ENCODE data around the gene SSR3.
A peak's percentile ranks its signal among the peaks of the same experiment; 100 is the strongest.

SSR3 gene

DNA sequence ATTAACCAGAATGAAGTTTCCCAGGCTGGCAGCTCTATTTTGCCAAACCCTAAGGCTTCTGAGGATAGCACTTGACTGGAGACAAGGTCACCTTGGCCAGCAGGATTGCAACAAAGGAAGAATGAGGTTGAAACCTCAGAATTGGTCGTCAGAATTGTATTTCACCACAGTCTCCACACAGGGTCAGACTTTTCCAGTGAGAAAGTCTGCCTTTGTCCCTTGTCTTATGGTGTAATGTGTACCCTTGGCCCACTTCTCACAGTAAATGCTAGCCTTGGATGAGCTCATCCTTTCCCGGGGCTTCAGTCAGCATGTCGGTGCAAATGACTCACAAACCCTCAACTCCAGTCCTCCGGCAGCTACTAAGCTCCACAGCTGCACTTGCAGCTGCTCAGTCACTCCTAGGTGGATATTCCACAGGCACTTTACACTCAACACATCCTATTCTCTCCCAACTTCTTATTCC, 19.7 kb downstream of the SSR3 start:
- DNase-seq, result no peak

DNA sequence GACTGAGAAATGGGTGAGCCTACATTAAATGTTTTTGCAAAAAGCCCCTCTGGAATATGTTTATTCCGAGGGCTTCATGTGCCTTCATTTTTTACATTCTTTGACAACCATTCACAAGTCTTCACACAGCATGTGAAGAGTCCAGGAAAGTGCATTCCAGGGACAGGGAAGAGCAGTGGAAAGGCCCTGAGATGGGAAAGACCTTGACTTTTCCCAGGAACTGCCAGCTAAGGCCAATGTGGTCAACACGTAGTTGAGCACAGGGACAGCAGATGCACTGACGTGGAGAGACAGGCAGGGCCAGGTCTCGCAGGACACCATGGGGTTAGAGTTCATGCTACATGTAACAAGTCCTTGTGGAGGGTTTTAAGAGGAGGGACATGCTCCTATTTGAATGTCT, 21.7 kb downstream of the SSR3 start:
- DNase-seq, result no peak

DNA sequence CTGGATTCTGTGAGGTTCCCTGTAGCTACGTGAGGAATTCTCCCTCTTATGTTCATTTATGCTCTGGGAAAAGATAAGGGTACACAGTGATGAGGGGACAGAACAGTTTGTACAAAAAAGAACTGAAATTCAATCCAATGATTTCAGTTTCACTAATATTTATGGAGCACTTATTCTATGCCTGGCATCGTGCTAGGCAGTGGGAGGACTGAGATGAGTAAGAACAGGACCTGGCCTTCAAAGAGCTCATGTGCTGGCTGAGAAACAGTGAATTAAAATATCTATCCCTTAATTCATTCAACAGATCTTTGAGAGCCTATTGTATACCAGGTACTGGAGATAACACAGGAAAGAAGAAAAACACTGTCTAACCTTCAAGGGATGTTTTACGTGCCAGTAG, 22.2 kb downstream of the SSR3 start:
- no peak for DNase-seq

DNA sequence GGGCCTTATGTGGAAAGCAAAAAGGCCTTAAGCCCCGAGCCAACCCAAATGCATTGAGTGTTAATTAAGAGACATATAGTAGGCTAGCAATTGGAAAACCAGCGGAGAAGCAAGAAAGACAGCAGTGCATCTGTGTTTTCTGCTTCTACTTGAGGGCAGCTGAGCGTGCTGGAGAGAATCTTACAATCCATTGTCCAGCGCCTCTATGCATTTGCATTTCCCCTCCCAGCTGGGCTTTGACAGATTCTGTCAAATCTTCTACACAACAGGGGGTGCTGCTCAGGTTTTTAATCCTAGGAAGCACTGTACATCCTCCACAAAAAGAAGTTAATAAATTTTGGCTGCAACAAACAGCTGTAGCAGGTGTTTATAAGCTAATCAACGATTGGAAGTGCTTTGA, 23.9 kb downstream of the SSR3 start:
- DNase-seq, result no peak

DNA sequence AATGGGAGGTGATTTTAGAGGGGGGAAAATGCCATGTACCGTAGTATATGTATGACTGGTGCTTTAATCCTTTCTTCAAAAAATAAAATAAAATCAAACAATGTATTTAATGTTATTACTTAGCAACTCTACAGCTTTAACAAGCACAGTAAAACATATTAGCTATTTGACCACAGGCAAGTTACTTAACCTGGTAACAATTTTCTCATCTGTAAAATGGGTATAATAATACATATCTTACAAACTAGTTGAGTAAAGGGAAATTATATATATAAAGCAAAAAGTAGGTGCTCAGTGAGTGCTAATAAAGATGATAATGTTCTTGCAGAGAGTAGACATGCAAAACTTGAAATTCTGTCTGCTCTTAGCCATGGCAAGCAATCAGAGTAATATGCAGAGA, 27.9 kb downstream of the SSR3 start:
- no peak for DNase-seq

DNA sequence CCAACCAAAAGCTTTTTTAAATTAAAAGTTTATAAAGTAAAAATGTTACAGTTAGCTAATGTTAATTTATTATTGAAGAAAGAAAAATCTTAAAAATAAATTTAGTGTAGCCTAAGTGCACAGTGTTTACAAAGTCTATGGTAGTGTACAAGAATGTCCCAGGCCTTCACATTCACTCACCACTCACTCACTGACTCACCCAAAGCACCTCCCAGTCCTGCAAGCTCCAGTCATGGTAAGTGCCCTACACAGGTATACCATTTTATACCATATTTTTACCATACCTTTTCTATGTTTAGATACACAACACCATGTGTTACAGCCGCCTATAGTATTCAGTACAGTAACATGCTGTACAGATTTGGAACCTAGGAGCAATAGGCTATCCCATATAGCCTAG, 29.1 kb downstream of the SSR3 start:
- DNase-seq, result no peak

DNA sequence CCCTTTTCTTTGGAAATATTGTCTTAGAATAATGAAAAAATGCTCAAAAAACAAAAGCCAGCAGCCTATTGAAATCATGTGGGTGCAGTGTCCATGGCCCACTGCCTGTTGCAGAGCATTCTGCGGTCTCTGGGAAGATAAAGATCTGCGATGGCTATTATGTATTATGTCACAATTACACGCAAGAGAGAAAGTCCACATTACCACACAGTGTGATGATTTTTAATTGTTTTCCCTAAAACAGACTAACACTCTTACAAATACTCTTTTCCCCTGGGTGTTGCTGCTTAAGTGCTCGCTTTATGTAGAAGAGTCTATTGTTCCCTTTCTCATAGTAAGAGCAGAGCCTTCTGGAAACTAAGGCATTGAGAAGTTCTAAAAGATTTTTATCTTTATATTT, 32.2 kb downstream of the SSR3 start:
- DNase-seq, result no peak

DNA sequence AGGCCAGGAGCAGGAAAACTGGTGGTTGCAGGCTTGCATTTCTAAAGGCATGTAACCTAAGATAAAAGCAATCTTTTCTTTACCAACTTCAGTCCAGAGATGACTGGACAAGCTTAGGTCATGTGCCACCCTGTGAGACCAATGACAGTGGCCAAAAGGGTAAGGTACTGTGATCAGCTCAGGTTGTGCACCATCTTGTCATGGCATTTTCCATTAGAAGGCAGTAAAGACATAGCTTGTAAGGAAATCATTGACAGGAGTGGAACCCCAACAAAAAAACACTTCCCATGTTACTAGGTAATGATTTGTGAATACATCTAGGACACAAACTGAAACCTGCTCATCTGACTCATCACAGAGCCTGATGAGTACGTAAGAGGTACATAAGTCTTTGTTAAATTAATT, 35.2 kb downstream of the SSR3 start:
- DNase-seq, result no peak

DNA sequence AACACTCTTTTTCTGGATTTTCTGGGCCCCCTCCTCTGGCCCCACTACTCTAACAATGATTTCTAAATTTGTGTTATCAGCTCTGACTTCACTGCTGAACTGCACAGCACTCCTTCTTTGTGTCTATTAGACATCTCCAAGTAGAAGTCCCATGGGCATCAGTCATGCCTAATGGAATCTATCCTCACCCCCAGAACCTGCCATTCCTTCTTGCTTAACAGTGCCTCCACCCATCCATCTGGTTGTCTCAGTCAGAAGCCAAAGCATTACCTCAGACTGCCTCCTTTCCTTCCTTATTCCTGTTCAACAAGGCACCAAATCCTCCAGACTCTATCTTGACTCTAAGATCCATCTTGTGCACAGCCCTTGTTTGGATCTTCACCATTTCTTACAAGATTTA, 36.2 kb downstream of the SSR3 start:
- no peak for DNase-seq

DNA sequence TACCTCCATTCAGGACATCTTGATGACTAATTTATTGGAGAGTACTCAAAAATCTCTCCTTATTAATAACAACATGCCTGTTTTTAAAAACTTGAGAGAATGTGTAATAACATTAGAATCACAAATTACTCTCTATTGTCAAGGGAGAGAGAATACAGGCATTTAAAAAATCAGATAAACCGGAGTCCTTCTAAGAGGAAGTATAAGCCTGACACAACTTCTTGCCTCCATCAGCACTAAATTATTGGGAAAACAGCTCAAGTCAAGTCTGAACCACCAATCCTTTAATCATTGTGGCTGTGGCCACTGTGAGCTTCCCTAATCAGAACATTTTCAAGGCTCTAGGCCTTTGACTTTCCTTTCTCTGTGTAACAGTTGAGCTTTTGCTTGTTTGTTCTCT, 38.0 kb downstream of the SSR3 start:
- DNase-seq, result no peak

DNA sequence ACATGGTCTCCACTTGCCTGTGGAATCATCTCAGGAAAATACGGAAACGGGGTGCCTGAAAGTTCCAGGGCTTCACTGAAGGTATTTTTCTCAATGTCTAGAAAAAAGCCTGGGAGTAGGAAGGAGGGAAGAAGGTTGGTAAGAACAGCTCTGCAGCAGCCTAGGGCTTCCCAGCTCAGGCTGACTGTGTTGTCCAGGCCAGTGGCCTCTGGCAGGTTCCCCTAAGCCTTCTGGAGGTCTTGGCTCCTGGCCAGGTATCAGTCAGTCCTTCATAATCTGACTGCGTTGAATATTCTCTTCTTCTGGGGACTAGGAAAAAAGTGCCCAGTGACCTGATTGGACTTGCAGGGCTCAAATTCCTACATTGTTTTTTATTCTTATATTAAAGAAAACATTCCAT, 38.6 kb downstream of the SSR3 start:
- DNase-seq, result no peak

DNA sequence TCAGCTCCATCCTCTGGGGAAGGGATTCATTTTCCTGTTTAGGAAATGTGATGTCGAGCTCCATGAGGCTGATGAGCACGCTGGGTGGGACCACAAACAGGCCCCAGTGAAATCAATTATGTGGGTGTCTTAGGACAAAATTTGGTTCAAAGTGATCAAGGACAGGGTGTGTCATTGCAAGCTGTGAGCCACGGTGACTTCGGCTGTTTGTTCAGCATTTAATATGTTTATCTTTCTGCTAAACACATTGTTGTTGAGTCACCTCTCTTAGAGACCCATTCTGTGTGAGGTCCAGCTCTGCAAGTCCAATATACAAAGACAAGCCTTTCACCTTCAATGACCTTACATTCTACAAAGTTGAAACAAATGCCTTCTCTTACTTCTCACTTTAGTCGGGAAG, 41.3 kb downstream of the SSR3 start:
- DNase-seq, result no peak

DNA sequence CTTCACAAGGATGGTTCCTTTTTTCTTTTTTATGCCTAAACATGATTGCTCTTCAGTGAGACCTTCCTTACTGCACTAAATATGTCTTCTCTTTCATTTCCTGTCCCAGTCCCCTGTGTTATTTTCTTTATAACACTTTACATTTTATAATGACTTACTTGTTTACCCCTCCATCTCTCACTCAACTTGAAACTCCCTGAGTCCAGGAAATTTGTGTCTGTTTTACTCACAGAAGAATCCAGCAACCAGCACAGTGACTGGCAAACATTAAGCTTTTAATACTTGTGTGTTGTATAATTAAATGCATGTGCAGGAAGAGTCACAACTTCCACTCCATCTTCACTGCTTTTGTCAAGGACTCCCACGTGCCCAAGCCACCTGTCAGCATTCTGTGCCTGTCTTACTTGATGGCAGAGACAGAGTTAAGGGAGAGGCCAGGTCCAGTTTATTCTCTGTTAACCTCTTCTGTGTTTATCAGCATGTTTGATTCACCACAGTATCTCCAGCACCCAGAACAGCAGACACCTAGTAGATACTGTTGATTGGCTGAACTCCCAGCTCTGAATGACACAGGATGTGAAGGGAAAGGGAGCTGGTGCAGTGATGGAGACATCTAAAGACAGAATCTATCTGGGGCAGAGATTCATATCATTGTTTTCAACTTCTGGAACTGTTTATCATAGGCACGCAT, 42.8 kb downstream of the SSR3 start:
- no peak for DNase-seq

DNA sequence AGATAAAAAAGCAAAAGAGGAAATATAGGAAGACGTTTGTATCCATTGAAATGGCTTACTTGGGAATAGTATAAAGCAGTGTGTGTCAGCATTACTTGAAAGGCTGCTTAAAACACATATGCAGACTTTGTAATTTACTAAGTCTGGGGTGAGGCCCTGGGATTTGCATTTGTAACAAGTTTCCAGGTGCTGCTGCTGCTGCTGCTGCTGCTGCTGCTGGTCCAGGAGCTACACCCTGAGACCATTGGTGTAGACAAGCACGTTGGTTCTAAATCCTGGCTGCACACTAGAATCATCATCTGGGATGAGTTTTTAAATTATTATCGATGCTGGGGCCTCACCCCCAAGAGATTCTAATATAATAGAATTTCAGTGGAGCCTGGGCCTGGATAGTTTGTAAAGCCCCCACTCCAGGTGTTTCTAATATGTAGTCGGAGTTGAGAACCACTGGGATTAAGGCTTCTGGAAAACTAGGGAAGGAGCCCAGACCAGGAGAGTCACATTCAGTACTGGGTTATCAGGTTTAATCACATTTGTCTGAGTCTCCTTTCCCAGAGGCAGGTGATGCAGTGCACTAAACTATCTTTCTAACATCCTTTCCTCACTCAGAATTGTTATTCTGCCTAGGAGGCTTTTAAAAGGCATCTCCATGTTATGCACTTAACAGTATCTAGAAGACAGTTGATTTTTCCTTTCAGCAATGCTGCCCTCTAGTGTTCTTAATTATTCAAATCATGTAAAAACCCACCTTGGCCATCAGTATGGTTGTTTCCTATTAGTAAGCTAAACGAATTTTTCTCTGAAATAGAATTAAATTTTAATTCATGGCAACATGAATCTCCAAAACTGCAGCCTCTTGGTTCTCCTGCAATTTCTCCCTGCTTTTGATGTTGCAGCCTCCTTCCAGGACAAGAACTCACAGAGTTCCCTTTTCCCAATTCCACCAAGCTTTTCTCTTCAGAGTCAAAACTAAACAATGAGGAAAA, 45.4 kb downstream of the SSR3 start:
- DNase-seq, result peak; percentile 42

DNA sequence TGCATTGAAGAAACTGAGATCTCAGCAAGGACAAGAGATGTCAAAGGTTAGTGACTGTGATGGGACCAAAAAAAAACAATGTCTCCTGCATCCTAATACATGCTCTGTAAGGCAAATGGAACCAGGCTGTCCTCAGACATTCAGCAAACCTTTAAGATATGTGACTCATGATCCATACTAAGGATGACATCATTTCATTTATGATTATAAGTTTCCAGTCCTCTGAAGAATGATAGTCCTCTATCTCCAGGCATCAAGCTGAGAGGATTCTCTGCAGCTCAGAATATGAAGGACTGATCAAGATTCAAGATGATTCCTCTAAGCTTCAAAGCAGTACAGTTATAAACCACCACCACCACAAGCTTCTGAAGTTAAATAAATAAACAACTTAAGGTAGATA, 47.6 kb downstream of the SSR3 start:
- no peak for DNase-seq

DNA sequence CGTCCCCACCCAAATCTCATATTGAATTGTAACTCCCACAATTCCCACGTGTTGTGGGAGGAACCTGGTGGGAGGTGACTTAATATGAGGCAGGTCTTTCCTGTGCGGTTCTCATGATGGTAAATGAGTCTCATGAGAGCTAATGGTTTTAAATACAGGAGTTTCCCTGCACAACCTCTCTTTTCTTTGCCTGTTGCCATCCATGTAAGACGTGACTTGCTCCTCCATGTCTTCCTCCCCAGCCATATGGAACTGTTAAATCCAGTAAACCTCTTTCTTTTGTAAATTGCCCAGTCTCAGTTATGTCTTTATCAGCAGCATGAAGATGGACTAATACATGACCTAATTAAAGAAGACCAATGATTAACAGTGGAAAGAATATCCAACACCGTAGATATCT, 56.6 kb downstream of the SSR3 start:
- DNase-seq, result no peak

DNA sequence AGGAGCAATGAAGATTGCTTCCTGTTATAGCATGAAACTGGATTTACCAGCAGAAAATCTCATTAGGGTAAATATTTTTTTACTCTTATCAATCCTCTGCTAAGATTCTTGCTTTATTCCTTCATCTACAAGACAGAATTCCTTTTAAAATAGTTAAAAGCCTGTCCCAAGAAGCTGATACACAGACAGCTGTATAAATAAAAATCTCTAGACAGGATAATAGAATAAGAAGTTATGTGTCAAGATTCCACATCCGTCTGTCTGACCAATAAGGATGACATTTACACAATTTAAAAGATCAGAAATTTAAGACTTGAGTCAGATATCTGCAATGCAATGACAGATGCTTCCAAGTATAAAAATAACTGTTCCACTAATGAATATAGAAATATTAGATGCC, 57.6 kb downstream of the SSR3 start:
- no peak for DNase-seq

DNA sequence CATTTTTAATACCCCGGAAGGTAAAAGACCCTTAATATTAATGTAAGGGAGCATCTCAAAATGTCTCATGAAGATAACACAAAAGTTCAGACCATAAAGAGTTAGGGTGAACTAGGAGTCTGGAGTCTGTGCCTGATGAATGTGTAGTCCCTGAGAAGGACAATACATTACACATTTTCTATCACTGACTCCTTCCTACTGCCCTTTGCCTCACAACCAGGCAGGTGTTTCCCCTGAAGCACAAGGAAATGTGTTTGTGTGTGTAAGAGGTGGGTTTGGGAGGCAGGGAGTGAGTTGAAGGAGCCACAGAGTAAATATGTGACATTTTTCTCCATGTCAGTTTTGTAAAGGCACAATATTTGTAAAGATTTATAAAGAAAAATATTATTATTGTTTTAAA, 59.1 kb downstream of the SSR3 start:
- DNase-seq, result no peak

DNA sequence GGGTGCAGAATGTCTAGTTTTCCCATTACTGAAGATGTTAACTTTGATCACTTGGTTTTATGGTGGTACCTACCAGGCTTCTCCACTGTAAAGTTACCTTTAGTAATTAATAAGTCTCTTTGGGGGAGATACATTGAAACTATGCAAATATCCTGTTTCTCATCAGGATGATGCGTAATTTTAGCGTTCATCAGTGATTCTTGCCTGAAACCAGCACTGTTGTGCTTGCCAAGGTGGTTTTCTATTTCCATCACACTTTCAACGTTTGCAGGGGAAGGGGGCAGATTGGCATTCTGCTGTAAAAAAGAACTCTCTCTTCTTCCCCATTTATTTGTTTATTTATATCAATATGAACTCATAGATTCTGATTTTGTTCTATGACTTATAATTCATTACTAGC, 61.0 kb downstream of the SSR3 start:
- DNase-seq, result no peak

DNA sequence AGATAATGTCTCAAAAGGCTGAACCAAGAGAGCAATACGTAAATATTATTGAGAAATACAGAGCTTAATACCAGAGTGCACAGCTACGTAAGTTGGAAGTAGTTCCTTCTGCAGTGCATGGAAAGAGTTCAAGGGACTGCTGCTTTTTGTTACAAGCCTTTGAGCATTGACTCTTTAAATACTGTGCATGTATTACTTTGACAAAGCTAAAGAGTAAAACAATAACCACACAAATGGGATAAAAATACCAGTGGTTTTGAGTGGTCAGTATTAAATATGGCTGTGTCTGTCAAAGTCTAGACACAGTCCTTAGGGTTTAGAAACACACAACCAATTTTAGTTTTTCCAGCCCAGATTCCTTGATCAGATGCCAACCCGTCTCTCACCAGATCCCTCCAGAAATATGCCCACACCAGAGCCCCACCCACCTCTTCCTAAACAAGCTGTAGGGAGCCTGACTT, 62.1 kb downstream of the SSR3 start:
- DNase-seq, result no peak

DNA sequence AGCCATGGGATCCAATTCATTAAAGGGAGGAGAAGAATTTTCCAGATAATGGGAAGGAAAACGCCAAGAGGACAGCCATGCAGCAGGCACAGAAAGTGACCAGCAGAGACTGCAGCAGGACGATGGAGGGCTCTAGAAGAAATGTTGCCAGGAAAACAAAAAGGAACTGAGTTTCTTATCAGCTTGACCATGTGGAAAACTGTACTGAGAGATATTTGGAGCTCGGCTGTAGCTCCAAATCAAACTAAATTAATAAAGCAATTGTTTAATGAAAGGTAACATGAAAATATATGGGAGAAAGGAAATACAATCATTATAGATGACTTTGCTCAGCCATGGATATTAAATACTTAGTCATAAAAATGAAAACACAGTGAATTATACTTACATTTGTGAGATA, 63.7 kb downstream of the SSR3 start:
- DNase-seq, result no peak
